ENCODE results near the gene CFDP1.
"Not testable (repeated sequence)": the region's sequence is repeated elsewhere in the genome, so short reads cannot be mapped to it uniquely, and the experiment has no call there.

The CFDP1 gene

DNA sequence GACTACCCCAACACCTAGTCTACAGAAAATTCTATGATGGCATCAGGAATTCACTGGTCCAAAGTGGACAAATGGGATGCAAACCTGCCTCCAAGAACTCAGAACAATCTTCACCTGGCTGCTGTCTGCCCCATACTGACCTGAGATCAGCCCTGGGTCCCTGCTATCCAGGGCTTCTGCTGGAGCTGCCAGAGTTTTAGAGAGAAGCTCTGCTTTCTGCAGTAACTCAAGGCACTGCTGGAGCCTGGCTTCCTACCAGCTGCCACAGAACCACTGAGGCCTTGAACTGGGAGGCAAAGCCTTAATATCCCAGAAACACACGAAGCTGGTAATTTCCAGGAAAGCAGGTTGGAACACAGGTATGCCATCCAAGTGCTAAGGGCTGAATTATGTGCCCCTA, 23.7 kb upstream of the CFDP1 start:
- no peak overlapping the region for H3K4me3 ChIP-seq (ENCODE audit: low read depth, low read length)
- TF ChIP-seq, protein P1, sequence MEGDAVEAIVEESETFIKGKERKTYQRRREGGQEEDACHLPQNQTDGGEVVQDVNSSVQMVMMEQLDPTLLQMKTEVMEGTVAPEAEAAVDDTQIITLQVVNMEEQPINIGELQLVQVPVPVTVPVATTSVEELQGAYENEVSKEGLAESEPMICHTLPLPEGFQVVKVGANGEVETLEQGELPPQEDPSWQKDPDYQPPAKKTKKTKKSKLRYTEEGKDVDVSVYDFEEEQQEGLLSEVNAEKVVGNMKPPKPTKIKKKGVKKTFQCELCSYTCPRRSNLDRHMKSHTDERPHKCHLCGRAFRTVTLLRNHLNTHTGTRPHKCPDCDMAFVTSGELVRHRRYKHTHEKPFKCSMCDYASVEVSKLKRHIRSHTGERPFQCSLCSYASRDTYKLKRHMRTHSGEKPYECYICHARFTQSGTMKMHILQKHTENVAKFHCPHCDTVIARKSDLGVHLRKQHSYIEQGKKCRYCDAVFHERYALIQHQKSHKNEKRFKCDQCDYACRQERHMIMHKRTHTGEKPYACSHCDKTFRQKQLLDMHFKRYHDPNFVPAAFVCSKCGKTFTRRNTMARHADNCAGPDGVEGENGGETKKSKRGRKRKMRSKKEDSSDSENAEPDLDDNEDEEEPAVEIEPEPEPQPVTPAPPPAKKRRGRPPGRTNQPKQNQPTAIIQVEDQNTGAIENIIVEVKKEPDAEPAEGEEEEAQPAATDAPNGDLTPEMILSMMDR (IDR thresholded peaks at IDR 0.05; ENCODE audit: low read depth, low read length) = no peak

DNA sequence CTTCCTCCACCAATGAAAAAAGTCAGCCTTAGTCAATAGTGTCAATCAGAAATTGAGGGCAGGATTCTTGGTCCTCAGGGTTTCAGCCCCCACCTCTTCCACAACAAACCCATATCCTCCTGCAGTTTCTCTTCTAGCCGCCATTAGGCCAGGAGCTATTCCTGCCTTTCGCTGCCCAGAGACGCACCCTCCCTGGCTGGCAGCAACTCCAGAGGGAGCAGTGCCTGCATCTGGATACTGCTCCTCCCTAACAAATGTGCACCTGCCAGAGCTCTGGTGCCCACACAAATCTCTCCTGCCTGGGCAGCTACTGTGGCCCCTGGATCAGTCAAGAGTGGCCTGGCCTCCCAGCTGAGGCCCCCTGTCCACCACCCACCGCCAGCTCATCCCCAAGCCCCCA, 23.2 kb upstream of the CFDP1 start:
- not testable (repeated sequence) for H3K4me3 ChIP-seq (ENCODE audit: low read depth, low read length)

DNA sequence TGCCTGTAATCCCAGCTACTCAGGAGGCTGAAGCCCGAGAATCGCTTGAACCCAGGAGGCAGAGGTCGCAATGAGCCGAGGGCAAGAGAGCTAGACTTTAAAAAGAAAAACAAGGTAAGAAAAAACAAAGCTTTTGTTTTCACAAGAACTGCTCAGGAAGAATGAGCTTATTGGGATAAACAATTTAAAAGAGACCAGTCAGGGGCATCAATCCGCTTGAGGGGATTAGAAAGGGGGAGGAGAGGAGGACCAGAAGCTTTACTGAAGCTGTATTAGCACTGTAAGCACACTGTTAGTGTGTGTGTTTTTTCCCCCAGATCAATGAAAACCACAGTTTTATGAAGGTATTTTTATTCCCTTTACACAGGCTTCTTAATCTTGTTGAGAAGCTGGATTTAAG, 22.4 kb upstream of the CFDP1 start:
- TF ChIP-seq, protein P1 (IDR thresholded peaks at IDR 0.05; ENCODE audit: low read depth, low read length) = no peak
- no peak overlapping the region for H3K4me3 ChIP-seq (ENCODE audit: low read depth, low read length)

DNA sequence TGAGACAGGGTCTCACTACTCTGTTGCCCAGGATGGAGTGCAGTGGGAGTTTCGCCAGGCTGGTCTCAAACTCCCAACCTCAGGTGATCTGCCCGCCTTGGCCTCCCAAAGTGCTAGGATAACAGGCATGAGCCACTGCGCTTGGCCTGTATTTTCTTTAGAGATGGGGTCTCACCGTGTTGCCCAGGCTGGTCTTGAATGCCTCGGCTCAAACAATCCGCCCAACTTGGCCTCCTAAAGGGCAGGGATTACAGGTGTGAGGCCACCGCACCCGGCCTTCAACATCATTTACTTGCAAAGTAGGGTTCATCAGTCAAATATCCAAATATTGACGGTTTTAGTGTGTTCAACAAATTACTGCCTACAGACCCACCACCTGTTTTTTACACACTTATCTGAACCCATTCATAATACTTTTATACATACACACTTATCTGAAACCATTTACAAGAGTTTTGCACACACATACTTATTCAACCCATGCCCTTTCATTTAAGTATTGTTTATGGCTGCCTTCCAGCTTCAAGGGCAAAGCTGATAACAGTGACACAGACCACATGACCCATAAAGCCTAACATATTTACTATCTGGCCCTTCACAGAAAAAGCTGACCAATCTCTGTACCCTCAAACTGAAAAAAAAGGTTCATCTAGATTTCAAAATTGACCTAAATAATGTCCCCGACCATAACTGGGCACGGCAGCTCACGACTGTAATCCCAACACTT, 19.3 kb upstream of the CFDP1 start:
- H3K4me3 ChIP-seq (ENCODE audit: low read depth, low read length) = no peak overlapping the region

DNA sequence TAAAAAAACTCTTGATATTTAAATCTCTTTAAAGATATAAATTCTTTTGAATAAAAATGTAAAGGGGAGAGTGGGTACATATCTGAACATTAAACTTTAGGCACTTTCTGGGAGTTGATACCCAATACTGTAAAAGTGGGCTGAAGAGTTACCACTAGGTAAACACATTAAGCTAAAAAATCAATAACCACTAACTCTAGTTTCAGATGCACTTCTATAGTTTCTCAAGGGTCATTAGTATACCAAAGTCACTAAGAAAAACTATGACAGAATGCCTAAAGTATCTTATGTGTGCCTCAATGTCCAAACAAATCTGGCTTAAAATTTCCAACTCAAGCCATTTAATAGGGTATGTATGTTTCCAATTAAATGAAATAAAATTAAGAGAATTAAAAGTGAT, 13.1 kb upstream of the CFDP1 start:
- TF ChIP-seq, protein P1 (IDR thresholded peaks at IDR 0.05; ENCODE audit: low read depth, low read length) = no peak
- H3K4me3 ChIP-seq (ENCODE audit: low read depth, low read length) = no peak overlapping the region

More for the DNA sequence above, 19.3 kb upstream of the CFDP1 start:
- TF ChIP-seq, protein P1 (IDR thresholded peaks at IDR 0.05; ENCODE audit: low read depth, low read length) = no peak

DNA sequence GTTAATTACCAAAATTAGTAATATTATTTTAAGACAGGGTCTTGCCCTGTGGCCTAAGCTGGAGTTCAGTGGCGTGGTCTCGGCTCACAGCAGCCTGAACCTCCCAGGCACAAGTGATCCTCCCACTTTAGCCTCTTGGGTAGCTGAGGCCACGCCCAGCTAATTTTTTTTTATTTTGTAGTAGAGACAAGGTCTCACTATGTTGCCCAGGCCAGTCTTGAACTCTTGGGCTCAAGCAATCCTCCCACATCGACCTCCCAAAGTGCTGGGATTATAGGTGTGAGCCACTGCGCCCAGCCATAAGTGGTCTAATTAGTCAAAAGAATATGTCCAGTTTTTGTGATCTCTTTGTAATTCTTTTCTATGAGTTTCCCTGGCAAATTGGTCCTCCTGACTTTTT, 12.0 kb upstream of the CFDP1 start:
- no peak overlapping the region for H3K4me3 ChIP-seq (ENCODE audit: low read depth, low read length)
- TF ChIP-seq, protein P1 (IDR thresholded peaks at IDR 0.05; ENCODE audit: low read depth, low read length) = no peak

DNA sequence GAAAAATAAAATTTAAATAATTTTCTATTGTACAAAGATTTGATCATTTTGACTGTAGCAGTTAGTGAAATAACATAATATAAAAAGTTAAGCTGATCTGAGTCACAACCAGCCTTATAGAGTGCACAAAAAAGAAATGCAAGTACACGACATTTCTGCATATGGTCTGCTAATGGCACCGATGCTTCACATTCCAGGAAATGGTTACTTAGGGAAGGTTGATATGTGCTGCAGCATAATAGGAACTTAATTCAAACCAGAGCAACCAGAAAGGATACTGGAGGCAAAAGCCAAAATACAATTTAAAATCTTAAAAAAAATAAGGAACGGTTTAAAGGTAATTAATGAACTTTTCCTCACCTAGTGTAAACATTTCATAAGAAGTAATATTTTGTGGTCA, 10.0 kb upstream of the CFDP1 start:
- H3K4me3 ChIP-seq (ENCODE audit: low read depth, low read length) = no peak overlapping the region
- TF ChIP-seq, protein P1 (IDR thresholded peaks at IDR 0.05; ENCODE audit: low read depth, low read length) = no peak

All from WI38 (cell line).